Coronary artery (tissue), 2 donors: Measurements from ENCODE around the gene PLSCR1.

Experiments
- DNase-seq: peaks from one replicate; pipeline ENCODE4 v3.0.0-alpha.2; 2017; ENCODE audit warnings: low spot score
- H3K27ac ChIP-seq, 2 donors: fragments of 200-600 bp; sonication (generic); one replicate each; pipeline ENCODE4 v1.5.1; 2016 to 2019
- H3K4me3 ChIP-seq: fragments of 200-600 bp; sonication (generic); 2 replicates; pipeline ENCODE4 v1.5.1; 2016; ENCODE audit warnings: mild to moderate bottlenecking, moderate library complexity
- CTCF ChIP-seq: fragments of 200-600 bp; sonication (generic); IDR thresholded peaks from one replicate; pipeline ENCODE4 v1.5.1; 2019; ENCODE audit warnings: antibody characterized with exemption

The PLSCR1 gene

GRCh38 chr3:146581080-146581601 is 36.7 kb upstream of the PLSCR1 start:
- H3K27ac ChIP-seq, result no peak overlapping the region
- DNase-seq, result no peak
- no peak for TF ChIP-seq CTCF

GRCh38 chr3:146577662-146578061 is 33.3 kb upstream of the PLSCR1 start:
- H3K4me3 ChIP-seq, result no peak overlapping the region
- no peak overlapping the region for H3K27ac ChIP-seq
- DNase-seq, result no peak
- no peak for TF ChIP-seq CTCF

More at GRCh38 chr3:146581080-146581601, 36.7 kb upstream of the PLSCR1 start:
- no peak overlapping the region for H3K4me3 ChIP-seq

DNA sequence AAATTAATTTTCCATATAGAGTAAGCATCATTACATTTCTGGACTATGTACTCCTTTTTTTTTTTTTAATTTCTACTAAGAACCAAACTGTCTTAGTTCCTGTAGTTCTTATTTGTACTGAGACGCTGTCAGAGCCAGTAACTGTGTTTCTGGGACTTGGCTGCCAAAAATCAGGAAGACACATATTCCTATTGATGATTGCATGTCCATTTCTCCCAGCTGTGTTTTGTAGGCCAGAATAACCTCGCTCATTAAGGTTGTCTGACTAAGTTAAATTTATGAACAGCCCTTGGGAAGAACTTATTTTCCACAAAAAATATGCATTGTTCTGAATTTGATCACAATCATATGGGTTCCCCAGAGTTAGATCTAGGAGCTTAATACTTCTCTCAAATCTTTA is 31.2 kb upstream of the PLSCR1 start:
- Histone ChIP-seq H3K27ac (no peak overlapping the region), H3K4me3 (no peak overlapping the region)
- TF ChIP-seq CTCF, result no peak
- no peak for DNase-seq

GRCh38 chr3:146574173-146574572 is 29.8 kb upstream of the PLSCR1 start:
- no peak overlapping the region for H3K4me3 ChIP-seq
- H3K27ac ChIP-seq, result no peak overlapping the region
- no peak for TF ChIP-seq CTCF
- DNase-seq, result no peak

DNA sequence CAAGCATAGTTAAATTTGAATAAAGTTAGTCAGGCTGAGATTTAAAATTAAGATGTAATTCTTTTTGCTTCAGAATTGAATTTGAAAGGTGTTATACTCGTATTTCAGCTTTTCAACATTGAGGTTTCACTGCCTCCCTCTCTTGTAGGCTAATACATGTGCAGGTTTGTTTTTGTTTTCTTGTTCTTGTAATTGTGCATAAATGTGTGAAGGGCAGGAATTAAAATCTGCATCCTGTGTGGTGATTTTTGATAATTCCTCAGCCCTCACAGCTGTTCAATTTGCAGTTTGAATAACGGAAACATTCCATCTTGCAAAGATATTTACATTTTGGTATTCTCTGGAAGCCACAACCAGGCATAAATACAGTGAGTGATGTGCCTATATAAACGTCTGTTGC is 24.9 kb upstream of the PLSCR1 start:
- Histone ChIP-seq H3K27ac (no peak overlapping the region), H3K4me3 (no peak overlapping the region)
- DNase-seq, result no peak
- TF ChIP-seq CTCF, result no peak

GRCh38 chr3:146566138-146566537 is 21.7 kb upstream of the PLSCR1 start:
- no peak overlapping the region for H3K27ac ChIP-seq
- no peak for TF ChIP-seq CTCF
- DNase-seq, result no peak
- no peak overlapping the region for H3K4me3 ChIP-seq

DNA sequence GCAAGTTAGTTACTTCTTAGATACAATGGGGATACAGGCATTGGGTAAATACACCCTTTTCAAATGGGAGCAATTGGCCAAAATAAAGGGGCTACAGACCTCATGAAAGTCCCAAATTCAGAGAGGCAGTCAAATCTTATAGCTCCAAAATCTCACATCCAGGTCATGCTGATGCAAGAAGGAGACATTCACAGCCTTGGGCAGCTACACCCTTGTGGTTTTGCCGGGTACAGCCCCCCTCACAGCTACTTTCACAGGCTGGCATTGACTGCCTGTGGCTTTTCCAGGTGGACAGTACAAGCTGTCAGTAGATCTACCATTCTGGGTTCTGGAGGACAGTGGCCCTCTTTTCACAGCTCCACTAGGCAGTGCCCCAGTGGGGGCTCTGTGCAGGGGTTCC is 17.5 kb upstream of the PLSCR1 start:
- Histone ChIP-seq H3K4me3 (no peak overlapping the region), H3K27ac (no peak overlapping the region)
- no peak for DNase-seq
- no peak for TF ChIP-seq CTCF
